ENCODE data around the gene TRAK2. TPM values are rescaled to one million over a fixed set of nuclear protein-coding genes. Genes with fewer than 3 reads are reported as not detected.

TRAK2 gene
- total and polyA plus RNA-seq, 9 of the 15 experiments (the other 6 are each of a cell fraction or from before 2014, with no cell fraction given) = 3.4 to 10.4 (median 7.3) TPM

DNA sequence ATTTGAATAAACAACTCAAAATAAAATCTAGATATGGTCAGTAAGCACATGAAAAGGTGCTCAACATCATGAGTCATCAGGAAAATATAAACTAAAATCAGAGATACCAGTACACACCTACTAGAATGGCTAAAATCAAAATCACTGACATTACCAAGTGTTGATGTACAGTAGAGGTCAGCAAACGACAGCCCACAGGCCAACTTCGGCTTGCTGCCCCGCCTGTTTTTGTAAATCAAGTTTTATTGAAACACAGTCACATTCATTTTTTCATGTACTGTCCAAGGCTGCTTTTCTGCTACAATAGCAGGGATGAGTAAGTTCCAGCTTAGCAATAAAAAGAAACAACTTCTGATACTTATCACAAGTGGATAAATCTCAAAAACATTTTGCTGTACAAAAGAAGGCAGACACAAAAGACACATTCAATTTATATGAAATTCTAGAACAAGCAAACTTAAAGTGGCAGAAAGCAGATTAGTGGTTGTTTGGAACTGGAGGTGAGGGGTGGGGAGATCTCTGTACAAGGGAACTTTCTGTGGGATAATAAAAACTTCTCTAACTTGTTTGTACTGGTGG is 32.1 kb downstream of the TRAK2 start (continued):
- TF ChIP-seq REST (IDR thresholded peaks at IDR 0.05; ENCODE audit: borderline replicate concordance) = peak; percentile 25; the same call in 1 of the 2 replicates
- TF ChIP-seq REST (CRISPR knock-in tag; IDR thresholded peaks at IDR 0.05; ENCODE audit: low read depth) = no peak
- no peak for TF ChIP-seq USF2 (CRISPR knock-in tag; IDR thresholded peaks at IDR 0.05)
- TF ChIP-seq, protein P1, sequence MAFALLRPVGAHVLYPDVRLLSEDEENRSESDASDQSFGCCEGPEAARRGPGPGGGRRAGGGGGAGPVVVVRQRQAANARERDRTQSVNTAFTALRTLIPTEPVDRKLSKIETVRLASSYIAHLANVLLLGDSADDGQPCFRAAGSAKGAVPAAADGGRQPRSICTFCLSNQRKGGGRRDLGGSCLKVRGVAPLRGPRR (CRISPR knock-in tag; IDR thresholded peaks at IDR 0.05) = no peak
- TF ChIP-seq, protein P2, sequence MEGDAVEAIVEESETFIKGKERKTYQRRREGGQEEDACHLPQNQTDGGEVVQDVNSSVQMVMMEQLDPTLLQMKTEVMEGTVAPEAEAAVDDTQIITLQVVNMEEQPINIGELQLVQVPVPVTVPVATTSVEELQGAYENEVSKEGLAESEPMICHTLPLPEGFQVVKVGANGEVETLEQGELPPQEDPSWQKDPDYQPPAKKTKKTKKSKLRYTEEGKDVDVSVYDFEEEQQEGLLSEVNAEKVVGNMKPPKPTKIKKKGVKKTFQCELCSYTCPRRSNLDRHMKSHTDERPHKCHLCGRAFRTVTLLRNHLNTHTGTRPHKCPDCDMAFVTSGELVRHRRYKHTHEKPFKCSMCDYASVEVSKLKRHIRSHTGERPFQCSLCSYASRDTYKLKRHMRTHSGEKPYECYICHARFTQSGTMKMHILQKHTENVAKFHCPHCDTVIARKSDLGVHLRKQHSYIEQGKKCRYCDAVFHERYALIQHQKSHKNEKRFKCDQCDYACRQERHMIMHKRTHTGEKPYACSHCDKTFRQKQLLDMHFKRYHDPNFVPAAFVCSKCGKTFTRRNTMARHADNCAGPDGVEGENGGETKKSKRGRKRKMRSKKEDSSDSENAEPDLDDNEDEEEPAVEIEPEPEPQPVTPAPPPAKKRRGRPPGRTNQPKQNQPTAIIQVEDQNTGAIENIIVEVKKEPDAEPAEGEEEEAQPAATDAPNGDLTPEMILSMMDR (IDR thresholded peaks at IDR 0.05 in 2 of 3, conservative IDR thresholded peaks at IDR 0.05 in 1 of 3; ENCODE audit: insufficient read depth in 2 of 3, low read depth in 1 of 3, low read length in 3 of 3) = peak in 2 of 3 experiments; percentile 22 to 53; a peak in 3 of 6 replicates
- no peak for TF ChIP-seq SP2 (IDR thresholded peaks at IDR 0.05; ENCODE audit: extremely low read depth, low read depth, low read length, poor library complexity, severe bottlenecking)

All from K562 (cell line).